Stimulated activated CD4-positive, alpha-beta T cell treated with anti-CD3 and anti-CD28 coated beads, Interleukin-12 subunit alpha, Interleukin-12 subunit beta, amount 100 ng/mL, for 4 hours (primary cell): ENCODE data around the gene CNOT11.
A peak's percentile ranks its signal among the peaks of the same experiment; 100 is the strongest.
"Not testable (repeated sequence)": the region's sequence is repeated elsewhere in the genome, so short reads cannot be mapped to it uniquely, and the experiment has no call there.

ENCODE experiments used
- DNase-seq: peaks from one replicate; pipeline ENCODE4 v3.0.0-alpha.2; 2020

Gene CNOT11

DNA sequence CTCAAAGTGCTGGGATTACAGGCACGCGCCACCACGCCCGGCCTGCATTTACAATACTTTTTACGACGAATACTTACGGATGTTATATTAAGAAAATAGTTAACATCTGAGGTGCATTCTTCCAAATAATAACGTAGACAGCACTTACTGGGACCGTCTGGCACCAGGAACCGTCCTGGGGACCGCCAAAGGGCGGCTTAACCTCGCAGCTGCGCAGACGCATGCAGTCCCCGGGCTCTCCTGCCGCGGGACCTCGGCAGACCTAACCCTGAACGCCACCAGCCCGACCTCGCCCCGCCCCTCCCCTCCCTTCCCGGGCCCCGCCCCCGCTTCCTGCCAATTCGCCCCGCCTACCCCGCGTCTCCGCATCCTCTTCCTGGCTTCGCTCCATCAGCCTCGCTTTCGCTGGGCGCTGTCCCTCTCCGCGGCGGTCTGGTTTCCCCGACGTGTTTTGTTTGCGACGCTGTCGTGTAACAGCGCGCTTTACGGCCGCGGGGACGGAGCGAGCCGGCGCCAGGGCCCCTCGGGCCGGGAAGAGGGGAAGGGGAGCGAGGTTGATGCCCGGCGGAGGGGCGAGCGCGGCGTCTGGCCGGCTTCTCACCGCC lies at the start of gene CNOT11:
Gene CNOT11, plus strand, starts transcription at position 479 of the 605 bp plus-strand sequence. Its CDS starts 79 bp downstream, at position 558.
- peak; percentile 100 for DNase-seq

DNA sequence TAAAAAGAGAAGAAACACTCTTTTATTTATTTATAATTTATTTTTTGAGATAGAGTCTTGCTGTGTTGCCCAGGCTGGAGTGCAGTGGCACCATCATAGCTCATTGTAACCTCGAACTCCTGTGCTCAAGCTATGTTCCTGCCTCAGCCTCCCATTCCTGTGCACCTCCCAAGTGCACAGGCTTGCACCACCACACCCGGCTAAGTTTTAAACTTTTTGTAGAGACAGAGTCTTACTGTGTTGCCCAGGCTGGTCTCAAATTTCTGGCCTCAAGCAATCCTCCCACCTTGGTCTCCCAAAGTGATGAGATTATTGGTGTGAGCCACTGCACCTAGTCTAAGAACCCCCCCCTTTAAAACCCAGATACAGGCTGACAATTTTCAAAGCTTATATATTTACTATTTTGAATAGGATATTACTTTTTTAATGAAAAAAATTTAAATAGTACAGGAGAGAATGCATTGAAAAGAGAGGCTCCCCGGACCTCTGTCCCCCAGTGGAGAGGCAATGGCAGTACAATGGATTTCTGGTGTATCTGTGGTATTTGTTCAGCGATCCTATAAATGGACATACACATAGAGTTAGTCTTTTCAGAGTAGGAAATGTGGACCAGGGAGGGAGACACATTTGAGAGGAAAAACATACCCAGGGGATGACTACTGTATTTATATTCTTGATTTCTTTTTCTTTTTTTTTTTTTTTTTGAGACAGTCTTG lies 48.1 kb upstream of the CNOT11 start:
- no peak for DNase-seq

GRCh38 chr2:101205521-101206479 lies 46.9 kb upstream of the CNOT11 start:
- DNase-seq, result peak; percentile 21

DNA sequence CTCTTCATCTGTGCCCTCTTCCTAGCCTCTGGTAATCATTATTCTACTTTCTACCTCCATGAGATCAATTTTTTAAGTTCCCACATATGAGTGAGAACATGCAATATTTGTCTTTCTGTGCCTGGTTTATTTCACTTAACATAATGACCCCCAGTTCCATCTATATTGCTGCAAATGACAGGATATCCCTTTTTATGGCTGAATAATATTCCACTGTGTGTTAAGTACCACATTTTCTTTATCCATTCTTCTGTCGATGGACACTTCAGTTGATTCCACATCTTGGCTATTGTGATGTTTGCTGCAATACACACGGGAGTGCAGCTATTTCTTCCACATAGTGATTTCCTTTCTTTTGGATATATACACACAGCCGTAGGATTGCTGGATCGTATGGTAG lies 43.9 kb upstream of the CNOT11 start:
- no peak for DNase-seq

DNA sequence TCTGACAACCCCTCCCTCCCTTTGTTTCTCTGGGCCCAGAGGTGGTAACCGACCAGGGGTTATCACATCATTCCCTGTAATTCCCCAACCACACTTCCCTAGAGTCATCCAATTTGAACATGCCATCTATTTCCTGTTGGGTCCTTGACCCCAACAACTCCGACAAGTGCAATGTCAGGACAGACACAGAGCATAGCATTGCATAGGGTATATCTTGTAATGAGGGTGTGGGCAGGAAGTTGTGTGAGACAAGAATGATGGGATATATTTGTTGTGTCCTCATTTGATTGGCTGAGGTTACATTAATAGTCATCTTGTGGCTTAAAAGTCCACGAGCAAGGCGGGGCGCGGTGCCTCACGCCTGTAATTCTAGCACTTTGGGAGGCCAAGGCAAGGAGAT lies 33.4 kb upstream of the CNOT11 start:
- no peak for DNase-seq

DNA sequence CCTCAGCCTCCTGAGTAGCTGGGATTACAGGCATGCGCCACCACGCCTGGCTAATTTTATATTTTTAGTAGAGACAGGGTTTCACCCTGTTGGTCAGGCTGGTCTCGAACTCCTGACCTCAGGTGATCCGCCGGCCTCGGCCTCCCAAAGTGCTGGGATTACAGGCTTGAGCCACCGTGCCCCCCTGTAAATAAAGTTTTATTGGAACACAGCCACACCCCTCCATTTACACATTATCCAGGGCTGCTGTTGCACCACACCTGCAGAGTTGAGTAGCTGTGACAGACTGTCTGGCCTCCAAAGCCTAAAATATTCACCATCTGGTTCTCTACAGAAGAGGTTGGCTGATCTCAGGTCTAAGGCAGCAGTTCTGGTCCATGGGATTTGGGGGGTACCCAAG lies 32.6 kb upstream of the CNOT11 start:
- DNase-seq, result not testable (repeated sequence)

DNA sequence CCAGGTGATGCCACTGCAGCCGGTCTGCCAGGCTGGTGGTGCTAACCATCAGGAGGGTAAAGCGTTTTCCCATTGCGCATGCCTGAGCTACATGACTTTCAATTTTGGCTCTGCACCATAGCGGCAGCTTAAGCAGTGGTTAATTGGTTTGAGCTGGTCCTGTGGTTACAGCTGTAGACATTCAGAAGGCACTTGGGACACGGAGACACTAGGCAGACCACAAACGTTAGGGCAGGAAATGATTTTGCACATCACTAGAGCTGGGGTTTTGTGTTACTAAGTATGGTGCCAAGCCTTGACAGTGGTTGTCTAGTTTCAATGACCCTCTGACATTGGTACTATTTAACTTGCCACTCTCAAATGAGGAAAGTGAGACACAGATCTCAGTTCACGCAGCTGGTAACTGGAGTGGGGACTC lies 28.9 kb upstream of the CNOT11 start:
- peak; percentile 3 for DNase-seq

GRCh38 chr2:101230541-101231001 lies 22.1 kb upstream of the CNOT11 start:
- DNase-seq, result no peak

GRCh38 chr2:101231240-101231639 lies 21.4 kb upstream of the CNOT11 start:
- no peak for DNase-seq

GRCh38 chr2:101231937-101232730 lies 20.6 kb upstream of the CNOT11 start:
- no peak for DNase-seq

DNA sequence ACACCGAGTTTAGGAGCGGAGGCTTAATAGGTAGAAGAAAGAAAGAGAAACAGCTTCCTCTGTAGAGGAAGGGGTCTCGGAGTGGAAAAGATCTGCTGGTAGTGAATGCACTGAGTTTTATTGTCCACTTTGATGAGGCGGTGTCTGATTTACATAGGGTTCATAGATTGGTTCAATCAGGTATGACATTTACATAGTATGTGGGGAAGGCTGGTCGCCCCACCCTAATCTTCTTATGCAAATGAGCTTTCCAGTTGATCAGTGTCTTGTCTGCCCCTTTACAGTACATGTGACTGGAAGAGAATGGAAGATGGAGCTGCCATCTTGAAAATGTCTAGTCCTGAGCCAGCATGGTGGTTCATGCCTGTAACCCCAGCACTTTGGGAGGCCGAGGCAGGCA lies 19.9 kb upstream of the CNOT11 start:
- DNase-seq, result no peak

DNA sequence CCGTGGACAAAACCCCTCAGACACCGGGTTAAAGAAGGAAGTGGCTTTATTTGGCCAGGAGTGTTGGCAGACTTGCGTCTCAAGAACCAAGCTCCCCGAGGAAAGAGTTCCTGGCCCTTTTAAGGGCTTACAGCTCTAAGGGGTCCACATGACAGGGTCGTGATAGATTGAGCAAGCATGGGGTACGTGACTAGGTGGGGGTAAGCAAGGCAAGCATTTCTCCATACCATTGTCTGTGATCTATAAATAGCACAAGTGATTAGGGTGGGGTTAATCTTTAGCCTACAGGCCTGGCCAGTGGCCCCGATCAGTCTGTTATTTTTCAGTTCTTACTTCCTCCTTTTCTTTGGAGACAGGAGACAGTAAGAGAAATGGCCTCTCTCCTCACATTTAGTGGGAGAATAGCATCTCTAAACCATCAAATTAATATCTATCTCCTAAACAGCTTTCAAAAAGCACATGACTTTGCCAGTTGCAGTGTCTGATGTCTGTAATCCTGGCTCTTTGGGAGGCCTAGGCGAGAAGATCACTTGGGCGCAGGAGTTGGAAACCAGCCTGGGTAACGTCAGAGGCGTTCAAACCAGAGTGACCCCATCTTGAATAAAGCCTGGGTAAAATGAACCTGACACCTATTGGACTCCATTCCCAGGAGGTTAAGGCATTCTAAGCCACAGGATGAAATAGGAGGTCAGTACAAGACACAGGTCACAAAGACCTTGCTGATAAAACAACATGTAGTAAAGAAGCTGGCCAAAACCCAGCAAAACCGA lies 18.3 kb upstream of the CNOT11 start:
- no peak for DNase-seq

GRCh38 chr2:101235956-101236355 lies 16.7 kb upstream of the CNOT11 start:
- not testable (repeated sequence) for DNase-seq

DNA sequence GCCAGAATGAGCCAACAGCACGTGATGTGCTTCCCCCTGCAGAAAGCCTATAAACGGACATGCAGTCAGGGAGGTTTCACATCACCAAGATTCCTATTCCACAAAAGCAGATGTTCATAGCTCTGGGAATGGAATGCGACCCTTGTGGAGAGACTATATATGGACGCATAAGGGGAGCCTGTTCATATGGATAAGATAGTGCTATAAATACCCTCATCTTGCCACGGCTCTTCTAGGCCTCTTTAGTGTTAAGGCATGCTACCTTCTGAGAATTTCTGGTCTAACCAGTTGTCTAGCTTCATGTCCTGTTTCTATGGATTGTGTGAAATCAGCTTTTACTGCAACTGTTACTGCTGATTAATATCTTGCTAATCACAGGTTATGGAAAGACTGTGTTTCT lies 14.7 kb upstream of the CNOT11 start:
- DNase-seq, result not testable (repeated sequence)

GRCh38 chr2:101238930-101239759 lies 13.5 kb upstream of the CNOT11 start:
- DNase-seq, result no peak

DNA sequence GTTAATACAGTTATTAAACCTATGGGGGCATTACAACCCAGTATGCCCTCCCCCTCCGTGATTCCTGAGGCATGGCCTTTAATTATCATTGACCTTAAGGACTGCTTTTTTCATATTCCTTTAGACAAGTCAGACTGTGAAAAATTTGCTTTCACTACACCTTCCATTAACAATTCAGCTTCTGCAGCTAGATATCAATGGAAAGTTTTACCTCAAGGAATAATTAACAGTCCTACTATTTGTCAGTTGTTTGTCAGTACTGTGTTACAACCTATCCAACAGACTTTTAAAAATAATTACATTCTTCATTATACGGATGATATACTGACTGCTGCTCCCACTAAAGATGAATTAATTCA lies 12.9 kb upstream of the CNOT11 start:
- not testable (repeated sequence) for DNase-seq

- DNase-seq, result not testable (repeated sequence)
Observed at GRCh38 chr2:101240694-101241093, 12.0 kb upstream of the CNOT11 start.

DNA sequence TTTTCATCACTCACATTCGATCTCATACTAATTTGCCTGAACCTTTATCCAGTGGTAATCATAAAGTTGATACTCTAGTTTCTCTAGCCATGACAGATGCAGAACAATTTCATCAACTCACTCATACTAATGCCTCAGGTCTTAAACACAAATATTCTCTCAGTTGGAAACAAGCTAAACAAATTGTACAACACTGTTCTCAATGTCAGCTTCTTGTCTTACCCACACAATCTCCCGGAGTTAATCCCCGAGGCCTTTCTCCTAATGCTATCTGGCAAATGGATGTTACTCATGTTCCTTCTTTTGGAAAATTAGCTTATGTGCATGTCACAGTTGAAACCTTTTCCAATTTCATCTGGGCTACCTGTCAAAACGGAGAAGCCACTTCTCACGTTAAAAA lies 11.5 kb upstream of the CNOT11 start:
- DNase-seq, result no peak

- DNase-seq, result not testable (repeated sequence)
Observed at GRCh38 chr2:101244373-101244772, 8.3 kb upstream of the CNOT11 start.

DNA sequence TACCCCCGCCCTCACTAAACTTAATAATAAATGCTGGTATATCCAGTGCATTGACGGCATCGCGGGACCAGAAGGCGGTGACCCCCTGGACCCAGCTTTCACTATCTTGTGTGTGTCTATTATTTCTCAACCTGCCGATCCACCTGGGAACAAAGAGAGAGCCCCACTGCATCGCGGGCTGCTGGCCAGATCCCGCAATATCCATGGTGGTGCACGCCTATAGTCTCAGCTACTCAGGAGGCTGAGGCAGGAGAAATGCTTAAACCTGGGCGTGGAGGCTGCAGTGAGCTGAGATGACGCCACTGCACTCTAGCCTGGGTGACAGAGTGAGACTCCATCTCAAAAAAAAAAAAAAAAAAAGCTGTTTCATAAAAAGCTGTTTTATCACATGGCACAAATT lies 7.8 kb upstream of the CNOT11 start:
- not testable (repeated sequence) for DNase-seq

- not testable (repeated sequence) for DNase-seq
Observed at GRCh38 chr2:101245468-101245867, 7.2 kb upstream of the CNOT11 start.
